Brain microvascular endothelial cell (primary cell): Measurements from ENCODE around the gene FANK1.

ENCODE experiments used
- DNase-seq: peaks from one replicate; pipeline ENCODE4 v3.0.0-alpha.2; 2020
- H3K27ac ChIP-seq: fragments of 250-450 bp; sonication (Bioruptor Pico); 2 replicates; pipeline ENCODE4 v1.5.1; 2020; ENCODE audit warnings: mild to moderate bottlenecking, moderate library complexity
- H3K27me3 ChIP-seq: fragments of 250-450 bp; sonication (Bioruptor Pico); replicated peaks from 2 replicates; pipeline ENCODE4 v1.5.1; 2020; ENCODE audit warnings: mild to moderate bottlenecking
- H3K36me3 ChIP-seq: fragments of 250-450 bp; sonication (Bioruptor Pico); replicated peaks from 2 replicates; pipeline ENCODE4 v1.5.1; 2020; ENCODE audit warnings: mild to moderate bottlenecking
- H3K4me3 ChIP-seq: 2 replicates; pipeline ENCODE4 v1.5.1; 2011; ENCODE audit warnings: low read depth, mild to moderate bottlenecking, control low read depth, low read length, moderate library complexity
- in situ Hi-C: cut with HindIII; loops from 2 replicates; pipeline ENCODE4 v1.10.0; 2017; ENCODE audit warnings: low sequenced_read_pairs, low pct_ligation_motif_present
- TF ChIP-seq, protein P1 (sequence below): IDR thresholded peaks from 2 replicates; pipeline ENCODE4 v1.5.1; 2011; ENCODE audit warnings: low read depth, mild to moderate bottlenecking, moderate library complexity, low read length, control low read depth, inconsistent platforms; ENCODE audit errors: missing control alignments

The FANK1 gene

DNA sequence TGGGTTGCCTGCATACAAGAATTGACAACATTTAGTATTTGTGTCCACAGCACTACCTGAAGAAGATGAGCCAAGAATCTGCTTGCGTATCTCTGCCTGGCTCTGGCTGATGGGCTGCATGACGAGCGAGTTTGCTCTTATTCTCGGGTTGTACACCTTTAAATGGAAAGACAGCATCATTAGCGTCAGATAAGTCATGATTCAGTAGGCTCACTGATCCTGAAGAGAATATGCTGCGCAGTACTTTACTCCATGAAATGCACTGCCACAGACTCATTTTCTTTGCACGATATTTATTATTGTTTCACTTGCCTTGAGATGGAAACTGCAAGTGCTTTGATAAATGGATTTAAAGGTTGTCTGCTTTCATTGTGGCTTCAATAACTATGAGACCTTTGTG is 43.9 kb upstream of the FANK1 start:
- TF ChIP-seq, protein P1, sequence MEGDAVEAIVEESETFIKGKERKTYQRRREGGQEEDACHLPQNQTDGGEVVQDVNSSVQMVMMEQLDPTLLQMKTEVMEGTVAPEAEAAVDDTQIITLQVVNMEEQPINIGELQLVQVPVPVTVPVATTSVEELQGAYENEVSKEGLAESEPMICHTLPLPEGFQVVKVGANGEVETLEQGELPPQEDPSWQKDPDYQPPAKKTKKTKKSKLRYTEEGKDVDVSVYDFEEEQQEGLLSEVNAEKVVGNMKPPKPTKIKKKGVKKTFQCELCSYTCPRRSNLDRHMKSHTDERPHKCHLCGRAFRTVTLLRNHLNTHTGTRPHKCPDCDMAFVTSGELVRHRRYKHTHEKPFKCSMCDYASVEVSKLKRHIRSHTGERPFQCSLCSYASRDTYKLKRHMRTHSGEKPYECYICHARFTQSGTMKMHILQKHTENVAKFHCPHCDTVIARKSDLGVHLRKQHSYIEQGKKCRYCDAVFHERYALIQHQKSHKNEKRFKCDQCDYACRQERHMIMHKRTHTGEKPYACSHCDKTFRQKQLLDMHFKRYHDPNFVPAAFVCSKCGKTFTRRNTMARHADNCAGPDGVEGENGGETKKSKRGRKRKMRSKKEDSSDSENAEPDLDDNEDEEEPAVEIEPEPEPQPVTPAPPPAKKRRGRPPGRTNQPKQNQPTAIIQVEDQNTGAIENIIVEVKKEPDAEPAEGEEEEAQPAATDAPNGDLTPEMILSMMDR, result no peak
- in situ Hi-C loops, result no loop called here

DNA sequence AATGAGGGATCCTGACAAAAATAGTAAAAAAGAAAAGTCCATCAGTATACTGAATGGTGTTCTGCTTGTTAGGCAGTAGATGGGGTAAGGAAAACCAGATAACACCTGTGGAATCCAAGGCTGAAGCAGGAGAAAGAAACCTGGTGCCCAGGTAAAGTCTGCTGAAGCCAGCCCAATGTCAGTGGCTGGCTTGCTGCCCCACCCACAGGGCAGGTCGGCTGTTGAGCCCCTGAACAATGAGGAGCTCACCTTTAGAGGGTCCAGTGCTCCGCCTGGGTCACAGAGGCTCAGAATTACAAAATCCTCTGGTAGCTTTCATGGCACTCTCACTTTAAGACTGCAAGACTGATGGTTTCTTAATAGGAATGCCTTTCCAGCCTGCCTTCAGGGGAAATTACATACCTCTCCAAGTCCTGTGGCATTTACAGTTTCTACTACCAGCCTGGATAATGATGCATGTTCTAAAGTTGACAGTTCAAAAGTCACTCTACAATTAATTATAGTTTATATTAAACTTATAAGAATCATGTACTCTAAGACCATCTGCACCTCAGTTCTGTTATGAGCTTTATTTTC is 39.1 kb upstream of the FANK1 start:
- no peak overlapping the region for H3K27ac ChIP-seq
- peaks cover 12% of the 10 kb centered on the region for H3K36me3 ChIP-seq
- DNase-seq, result no peak
- H3K27me3 ChIP-seq, result no peaks in the 10 kb centered on the region
- H3K4me3 ChIP-seq, result no peak overlapping the region
- TF ChIP-seq, protein P1, result no peak
- in situ Hi-C loops, result no loop called here

More for the DNA sequence above, 43.9 kb upstream of the FANK1 start:
- Histone ChIP-seq H3K27ac (no peak overlapping the region), H3K4me3 (no peak overlapping the region), H3K27me3 (no peaks in the 10 kb centered on the region), H3K36me3 (peaks cover 16% of the 10 kb centered on the region)
- DNase-seq, result no peak

DNA sequence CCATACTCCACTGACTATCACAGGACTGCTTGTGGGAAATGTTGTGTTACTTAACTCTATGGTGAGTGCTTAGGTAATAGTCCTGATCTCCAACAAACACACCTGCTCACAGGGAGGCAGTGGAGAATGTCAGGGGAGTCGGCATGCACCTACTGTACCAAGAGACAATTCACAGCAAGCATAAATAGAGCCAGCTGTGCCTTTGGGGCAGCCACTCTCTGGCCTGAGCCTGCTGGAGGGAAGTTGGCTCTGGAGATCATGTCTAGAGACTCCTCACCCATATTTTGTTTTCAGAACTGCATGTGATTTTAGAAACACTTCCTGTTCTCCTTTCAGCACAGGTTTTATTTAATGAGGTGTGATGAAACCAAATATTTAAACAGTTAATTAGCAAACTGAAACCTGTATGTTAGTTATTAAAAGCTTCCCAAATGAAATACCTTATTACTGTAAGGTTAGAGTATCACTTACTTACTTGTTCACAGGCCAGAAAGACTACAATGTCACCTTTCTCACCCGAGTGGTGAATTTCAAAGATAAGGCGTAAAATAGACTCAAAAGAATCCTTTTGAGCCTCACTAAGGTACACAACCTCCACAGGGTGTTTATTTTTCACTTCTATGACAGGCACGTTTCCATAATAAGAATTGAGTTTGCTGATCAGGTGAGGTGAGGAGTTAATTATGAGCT is 37.1 kb upstream of the FANK1 start:
- TF ChIP-seq, protein P1, result no peak
- H3K4me3 ChIP-seq, result no peak overlapping the region
- H3K27me3 ChIP-seq, result no peaks in the 10 kb centered on the region
- H3K27ac ChIP-seq, result no peak overlapping the region
- DNase-seq, result no peak
- in situ Hi-C loops, result no loop called here
- peaks cover 7% of the 10 kb centered on the region for H3K36me3 ChIP-seq

DNA sequence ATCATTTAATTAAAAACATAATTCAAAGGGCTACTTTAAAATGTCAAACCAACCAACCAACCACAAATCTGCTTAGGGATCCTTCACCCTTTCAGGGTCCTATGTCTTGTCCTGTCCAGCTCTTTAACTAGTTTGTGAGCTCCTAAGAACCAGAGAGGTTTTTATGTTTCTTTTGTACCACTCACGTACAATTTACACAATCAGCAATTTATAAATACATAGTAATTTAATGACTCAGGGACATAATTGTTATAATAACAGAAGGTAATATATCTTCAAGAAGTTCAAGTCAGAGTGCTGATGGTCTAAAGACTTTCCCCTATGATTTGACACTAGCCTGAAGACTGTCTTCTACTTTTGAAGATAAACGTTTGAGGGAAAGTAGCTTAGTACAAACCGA is 31.2 kb upstream of the FANK1 start:
- Histone ChIP-seq H3K36me3 (peaks cover 13% of the 10 kb centered on the region), H3K4me3 (no peak overlapping the region), H3K27me3 (no peaks in the 10 kb centered on the region), H3K27ac (no peak overlapping the region)
- in situ Hi-C loops, result no loop called here
- no peak for DNase-seq
- TF ChIP-seq, protein P1, result no peak

DNA sequence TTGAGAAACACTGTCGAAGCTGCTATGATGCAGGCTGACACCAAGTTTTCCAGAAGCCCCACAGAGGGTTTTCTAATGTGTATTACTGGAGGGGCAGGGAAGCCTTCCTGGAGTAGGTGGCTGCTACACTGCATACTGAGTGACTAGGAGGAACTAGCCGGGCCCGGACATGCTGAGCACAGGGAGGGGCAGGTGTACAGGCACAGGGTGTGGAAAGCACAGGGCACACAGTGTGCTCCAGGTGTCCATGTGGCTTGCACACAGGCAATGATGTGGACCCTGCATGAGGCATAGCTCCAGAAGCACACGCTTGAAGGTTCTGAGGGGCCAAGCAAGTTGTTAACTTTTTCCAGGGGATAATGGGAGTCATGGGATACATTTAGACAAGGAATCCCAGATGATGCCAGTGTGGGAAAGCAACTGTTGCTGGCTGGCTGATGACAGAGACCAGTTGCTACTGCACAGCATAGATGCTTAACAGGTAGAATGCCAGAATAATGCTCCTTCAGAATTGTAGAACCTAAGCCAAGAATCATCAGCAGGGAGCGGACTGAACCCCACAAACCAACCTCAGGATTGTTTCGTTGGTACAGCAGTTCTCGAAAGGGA is 29.8 kb upstream of the FANK1 start:
- DNase-seq, result no peak
- Histone ChIP-seq H3K36me3 (peaks cover 13% of the 10 kb centered on the region), H3K4me3 (no peak overlapping the region), H3K27ac (no peak overlapping the region), H3K27me3 (no peaks in the 10 kb centered on the region)
- TF ChIP-seq, protein P1, result no peak
- in situ Hi-C loops, result no loop called here
